NCI-H1930 (cell line): ENCODE measurements around the gene LITAF.
"Not testable (repeated sequence)": the region's sequence is repeated elsewhere in the genome, so short reads cannot be mapped to it uniquely, and the experiment has no call there.

Experiments
- DNase-seq, 2 experiments: peaks; one replicate each; lab custom pipeline; 2025; lab: John Stamatoyannopoulos, UW

LITAF gene

GRCh38 chr16:11620243-11621003 lies 33.7 kb upstream of the LITAF start:
- DNase-seq: no peak

- no peak for DNase-seq
Measured at GRCh38 chr16:11619327-11619851, 32.7 kb upstream of the LITAF start.

GRCh38 chr16:11618107-11618717 lies 31.5 kb upstream of the LITAF start:
- no peak for DNase-seq

DNA sequence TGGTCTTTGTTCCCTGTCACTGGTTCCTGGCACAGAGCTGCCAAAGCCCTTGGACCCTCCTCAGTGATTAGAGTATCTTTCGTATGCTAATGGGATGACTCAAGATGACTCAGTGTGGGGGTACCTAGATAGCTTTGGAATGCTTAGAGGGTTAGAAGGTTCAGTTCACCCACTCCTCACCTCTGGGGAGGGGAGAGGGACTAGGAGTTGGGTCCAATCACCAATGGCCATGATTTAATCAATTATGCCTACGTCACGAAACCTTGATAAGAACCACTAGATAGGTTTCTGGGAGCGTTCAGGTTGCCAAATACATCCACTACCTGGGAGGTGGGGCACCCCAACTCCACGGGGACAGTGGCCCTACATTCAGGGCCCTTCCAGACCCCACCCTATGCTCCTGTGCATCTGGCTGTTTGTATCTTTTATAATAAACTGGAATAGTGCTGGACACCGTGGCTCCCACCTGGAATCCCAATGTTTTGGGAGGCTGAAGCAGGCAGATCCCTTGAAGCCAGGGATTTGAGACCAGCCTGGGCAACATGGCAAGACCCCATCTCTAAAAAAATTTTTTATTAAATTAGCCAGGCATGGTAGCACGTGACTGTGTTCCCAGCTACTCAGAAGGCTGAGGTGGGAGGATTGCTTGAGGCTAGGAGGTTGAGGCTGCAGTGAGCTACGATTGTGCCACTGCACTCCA lies 29.2 kb upstream of the LITAF start:
- no peak for DNase-seq

- DNase-seq: no peak
Measured at GRCh38 chr16:11614587-11615175, 28.0 kb upstream of the LITAF start.

DNA sequence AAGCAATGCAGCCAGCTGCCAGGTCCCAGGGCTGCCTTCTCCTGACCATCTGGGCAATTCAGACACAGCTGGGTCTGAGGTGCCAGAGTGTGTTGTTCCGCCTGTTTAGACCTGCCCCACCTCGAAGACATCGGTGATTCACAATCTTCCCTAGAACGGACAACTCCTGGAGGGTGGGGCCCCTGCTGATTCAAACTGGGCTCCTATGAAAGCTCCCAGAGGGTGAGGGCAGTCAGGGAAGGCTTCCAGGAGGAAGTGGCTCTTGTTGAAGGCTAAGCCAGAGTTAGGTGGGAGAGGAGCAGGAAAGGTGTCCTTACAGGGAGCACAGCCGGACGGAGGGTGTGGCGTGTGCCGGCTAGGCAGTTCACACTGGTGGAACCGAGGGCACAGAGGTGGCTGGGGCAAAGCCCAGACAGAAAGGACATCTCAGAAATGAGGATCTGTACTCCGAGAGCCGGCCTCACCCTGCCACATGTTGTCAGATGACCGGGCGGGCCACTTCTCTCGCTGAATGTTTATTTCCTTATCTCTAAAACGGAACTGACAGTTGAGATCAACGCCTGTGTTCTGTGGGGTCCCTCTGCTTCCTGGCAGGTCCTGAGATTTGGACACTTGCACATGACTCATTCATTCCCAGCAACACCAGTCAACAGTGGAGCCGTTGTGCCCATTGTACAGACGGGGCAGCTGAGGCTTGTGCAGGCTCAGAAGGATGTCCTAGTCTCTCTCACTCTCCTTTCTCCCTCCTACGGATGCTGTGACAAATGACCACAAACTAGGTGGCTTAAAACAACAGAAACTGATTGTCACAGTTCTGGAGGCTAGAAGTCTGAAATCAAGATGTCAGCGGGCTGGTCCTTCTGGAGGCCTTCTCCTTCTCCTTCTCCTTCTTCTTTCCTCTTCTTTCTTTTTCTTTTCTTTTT lies 26.9 kb upstream of the LITAF start:
- DNase-seq: no peak

GRCh38 chr16:11612665-11613025 lies 25.9 kb upstream of the LITAF start:
- no peak for DNase-seq

DNA sequence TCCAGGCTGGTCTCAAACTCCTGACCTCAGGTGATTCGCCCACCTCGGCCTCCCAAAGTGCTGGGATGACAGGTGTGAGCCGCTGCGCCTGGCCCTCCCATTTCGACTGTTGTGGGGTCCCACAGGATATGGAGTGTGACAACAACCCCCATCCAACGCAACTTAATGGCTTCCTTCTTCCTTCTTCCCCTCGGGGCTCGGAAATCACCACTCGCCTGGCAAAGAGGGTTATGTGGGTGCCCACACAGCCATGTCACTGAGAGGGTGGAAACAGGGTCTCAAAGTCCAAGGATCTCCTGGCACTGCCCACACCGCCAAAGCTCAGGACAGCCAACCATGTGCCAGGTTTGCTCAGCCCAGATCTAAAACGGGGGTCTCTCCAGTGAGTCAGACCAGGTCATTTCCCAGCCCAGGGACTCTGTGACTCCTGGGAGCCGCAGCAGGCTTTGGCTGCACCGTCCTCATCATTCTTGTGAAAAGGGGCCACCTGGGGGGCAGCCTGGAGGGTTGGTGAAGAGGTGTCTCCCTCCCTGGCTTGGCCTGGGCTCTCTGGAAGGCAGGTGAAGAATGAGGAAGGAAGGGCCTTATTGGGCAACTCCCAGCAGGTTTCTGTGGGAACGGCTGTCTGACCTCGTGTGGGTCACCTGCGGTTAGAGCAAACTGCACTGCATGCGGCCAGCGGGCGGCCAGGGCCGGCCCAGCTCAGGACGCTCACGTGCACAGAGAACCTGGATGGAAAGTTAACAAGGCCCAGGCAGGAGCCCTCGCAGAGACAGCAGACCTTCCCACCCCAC lies 25.3 kb upstream of the LITAF start:
- no peak for DNase-seq

- DNase-seq: no peak
Measured at GRCh38 chr16:11610580-11610979, 23.9 kb upstream of the LITAF start.

DNA sequence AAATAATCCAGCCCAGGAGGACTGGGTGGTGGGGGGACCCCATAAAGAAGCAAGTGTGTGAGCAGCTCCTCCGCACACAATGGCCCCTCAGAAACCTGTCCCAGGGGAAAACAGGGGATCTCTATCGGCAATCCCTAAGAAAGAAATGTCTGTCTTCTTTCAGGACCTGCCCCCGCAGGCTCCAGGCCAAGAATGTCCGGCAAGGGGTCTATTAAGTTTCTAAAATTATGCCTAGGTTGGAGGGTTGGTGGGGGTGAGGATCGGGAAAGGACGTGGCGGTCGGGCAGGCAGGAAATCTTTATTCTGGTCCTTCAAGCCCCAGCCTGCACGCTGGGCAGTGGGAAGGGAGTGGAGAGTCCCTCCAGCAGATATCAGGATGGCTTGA lies 23.4 kb upstream of the LITAF start:
- DNase-seq: no peak

DNA sequence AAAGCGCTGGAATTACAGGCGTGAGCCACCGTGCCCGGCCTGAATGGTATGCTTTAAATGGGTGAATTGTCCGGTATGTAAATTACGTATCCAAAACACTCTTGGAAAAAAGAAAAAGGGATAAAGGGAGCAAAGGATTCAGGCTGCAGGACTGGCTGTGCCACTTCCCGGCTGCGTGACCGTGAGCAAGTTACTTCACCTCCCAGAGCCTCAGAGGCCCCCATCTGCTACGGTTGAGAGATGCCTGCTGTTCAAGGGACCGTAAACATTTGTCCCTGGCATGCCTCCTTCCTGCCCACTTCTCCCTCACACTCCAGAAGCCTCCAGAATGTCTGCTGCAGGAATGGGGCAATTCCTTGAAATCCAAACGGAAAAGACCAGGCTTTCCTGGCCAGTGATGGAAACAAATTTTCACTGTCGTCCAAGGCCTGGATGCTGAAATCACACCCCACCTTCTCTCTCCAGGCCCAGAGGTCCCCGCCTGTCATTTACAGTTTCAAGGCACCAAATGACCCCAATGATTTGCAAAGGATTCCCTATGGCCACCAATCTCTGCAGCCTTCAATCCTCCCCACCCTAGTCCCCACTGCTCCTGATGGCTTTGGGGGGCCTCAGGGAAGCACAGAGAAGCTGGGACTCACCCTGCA lies 22.9 kb upstream of the LITAF start:
- no peak for DNase-seq

GRCh38 chr16:11605891-11606290 lies 19.2 kb upstream of the LITAF start:
- DNase-seq: no peak

DNA sequence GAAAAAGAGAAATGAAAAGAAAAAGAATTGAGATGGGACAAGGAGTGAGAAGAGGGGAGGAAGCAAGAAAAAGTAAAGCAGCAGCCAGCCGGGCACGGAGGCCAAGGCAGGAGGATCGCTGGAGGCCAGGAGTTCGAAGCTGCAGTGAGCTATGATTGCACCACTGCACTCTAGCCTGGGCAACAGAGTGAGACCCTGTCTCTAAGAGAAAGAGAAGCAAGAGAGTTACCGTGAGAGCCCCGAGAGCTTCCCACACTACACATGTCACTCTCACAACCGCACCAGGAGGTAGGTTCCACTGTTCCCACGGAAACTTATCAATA lies 18.8 kb upstream of the LITAF start:
- no peak for DNase-seq

DNA sequence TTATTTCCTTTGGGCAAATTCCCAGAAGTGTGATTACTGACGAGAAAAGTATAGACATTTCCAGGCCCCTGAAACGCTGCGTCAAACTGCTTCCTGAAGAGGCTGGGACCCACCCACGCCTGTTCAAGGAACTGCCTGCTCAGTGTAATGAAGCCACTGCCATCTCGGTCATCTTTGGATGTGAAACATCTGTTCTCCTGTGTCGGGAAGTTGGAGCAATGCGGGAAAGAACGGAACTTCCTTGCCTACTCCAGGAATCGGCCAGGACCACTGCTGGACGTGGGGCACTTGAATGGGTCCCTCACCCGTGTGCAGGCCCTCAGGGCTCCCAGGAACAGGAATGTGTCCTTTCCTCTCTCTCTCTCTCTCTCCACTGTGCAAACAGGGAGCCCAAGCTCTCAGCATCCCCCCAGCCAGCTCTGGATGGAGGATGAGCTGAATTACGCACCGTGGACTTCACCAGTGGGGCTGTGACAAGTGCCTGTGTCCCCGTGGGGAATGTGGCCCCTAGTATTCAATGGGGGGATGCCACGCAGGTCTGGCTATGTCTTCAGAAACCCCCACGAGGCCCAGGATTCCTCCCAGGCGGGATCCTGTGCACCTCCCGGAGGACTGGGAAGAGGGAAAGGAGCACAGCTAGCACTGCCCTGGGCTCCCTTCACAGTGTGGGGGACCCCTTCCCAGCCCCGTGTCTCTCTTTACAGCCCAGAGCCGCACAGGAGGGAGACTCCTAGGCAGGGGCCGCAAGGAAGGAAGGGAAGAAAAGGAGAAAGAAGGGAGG lies 18.3 kb upstream of the LITAF start:
- DNase-seq: no peak

- DNase-seq: not testable (repeated sequence)
Measured at GRCh38 chr16:11604296-11604695, 17.6 kb upstream of the LITAF start.

DNA sequence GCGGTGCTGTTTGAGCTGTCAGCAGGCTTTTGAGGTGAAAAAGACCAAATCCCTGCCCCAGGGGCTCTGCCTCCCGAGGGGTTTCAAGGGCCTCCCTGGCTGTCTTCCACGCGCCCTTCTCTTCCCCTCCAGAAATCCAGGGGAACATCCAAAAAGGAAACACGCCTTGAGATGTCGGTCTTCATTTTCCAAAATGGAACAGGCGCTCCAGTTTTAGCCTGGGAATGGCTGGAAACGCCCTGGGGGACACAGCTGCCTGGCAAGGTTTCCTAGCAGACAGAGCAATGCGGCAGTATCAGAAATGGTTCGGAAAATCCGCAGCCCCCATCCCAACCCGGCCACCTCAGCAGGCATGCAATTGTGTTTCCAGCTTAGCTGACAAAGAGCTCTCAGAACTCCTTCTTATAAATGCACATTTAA lies 16.6 kb upstream of the LITAF start:
- no peak for DNase-seq

DNA sequence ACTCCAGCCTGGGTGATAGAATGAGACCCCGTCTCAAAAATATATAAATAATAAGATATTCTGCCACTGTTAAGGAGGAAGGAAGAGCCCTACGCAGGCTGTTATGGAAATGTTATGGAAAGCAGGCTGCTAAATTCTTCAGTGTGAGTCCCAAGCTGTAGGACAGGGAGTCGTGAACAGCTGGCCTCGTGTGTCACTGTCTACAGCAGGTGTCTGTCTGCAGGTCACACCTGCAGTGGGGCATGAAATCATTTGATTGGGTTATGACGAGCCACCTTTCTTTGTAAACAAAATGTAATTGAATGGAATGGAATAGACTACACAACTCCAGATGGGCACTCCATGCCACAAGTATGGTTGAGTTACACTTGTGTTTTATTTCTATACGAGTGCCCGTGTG lies 15.6 kb upstream of the LITAF start:
- DNase-seq: no peak

DNA sequence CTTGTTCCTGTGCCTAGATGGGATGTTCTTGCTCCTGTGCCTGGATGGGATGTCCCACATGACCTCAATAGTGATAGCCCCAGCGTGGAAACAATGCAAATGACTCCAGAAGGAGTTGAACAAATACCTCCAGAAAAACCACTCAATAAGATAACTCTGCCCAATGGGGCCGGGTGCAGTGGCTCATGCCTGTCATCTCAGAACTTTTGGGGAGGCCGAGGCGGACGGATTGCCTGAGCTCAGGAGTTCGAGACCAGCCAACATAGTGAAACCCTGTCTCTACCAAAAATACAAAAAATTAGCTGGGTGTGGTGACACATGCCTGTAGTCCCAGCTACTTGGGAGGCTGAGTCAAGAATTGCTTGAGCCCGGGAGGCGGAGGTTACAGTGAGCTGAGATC lies 15.2 kb upstream of the LITAF start:
- DNase-seq: no peak

- no peak for DNase-seq
Measured at GRCh38 chr16:11601425-11601824, 14.7 kb upstream of the LITAF start.

- no peak for DNase-seq
Measured at GRCh38 chr16:11599579-11599978, 12.9 kb upstream of the LITAF start.
